GM18498 (cell line): ENCODE results near the gene TSPAN5.

Experiments
- ATAC-seq: cut with Tn5 transposase; IDR thresholded peaks from one replicate; pipeline ENCODE4 v1.9.1; 2021; ENCODE audit warnings: mild to moderate bottlenecking, moderate library complexity; ENCODE audit not compliant: unreplicated experiment

The TSPAN5 gene

DNA sequence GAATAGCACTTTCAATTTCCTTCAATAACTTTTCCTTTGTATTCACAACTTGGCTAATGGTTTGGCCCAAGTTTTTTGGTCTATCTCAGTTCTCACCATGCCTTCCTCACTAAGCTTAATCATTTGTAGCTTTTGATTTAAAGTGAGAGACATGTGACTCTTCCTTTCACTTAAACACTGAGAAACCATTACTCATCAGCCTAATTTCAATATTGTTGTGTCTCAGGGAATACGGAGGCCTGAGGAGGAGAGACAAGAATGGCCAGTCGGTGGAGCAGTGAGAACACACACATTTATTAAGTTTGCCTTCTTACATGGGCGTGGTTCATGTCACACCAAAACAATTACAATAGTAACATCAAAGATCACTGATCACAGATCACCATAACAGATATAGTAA, 56.7 kb downstream of the TSPAN5 start:
- ATAC-seq, result peak; percentile 78

DNA sequence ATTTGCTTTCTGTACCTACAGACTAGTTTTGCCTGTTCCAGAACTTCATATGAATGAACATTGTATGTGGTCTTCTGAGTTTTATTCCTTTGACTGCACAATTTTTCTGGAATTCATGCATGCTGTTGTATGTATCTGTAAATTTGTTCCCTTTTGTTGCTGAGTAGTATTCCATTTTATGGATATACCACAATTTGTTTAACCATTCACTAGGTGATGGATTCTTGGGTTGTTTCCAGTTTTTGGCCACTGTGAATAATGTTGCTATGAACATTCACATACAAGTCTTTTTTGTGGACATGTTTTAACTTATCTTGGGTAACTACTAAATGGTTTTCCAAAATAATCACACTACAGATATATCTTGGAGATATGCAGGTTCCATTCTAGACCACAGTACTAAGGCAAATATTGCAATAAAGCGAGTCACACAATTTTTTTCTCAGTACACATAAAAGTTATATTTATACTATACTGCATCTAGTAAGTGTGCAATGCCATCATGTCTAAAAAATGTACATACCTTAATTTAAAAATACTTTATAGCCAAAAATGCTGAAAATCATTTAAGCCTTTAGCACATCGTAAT, 58.7 kb downstream of the TSPAN5 start:
- no peak for ATAC-seq

DNA sequence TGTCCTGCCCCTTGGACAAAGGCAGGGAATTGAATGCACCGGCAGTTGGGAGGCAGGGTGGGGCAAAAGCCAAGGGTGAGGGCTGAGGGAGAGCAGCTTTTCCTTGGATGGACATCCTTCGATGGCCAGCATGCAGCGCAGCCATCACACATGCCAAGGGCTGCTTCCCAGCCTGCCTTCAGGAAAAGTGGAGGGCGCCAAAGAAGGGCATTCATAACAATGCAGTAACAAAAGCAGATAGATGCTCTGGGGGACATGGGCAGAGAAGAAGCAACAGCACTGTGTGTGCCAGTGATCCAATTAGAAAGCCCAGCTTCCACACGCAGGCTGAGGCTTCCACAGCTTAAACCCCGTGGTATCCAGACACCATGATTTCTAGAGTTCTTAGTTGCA, 71.5 kb downstream of the TSPAN5 start:
- no peak for ATAC-seq

DNA sequence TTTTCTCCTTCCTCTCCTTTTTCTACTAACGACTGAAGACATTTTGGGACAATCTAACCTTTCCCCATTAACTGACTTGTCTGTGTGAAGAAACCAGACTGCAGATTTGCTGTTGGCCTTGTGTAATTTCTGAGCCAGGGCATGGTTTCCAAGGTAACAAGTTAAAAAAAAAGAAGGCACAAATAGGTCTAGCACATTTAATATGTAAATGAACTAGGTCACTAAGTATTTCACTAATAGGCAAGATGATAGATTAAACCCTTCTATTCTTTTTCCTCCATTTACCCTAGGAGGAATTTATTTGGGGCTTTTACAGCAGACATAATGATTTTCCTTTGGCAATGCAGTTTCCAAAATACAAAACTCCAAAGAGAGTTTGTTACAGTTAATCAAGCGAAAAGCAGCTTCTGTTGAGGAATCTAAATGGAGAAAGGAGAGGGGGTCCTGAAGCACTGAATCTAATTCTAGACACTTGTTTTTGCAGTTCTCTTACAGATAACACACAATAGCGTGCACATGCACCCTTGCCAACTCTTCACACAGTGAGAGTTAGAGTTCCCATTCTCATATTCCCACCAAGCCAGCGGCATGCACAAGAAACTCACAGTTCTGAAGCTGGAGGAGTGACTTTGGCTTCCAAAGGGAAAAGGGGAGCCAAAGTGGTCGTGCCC, 72.0 kb downstream of the TSPAN5 start:
- ATAC-seq, result no peak

DNA sequence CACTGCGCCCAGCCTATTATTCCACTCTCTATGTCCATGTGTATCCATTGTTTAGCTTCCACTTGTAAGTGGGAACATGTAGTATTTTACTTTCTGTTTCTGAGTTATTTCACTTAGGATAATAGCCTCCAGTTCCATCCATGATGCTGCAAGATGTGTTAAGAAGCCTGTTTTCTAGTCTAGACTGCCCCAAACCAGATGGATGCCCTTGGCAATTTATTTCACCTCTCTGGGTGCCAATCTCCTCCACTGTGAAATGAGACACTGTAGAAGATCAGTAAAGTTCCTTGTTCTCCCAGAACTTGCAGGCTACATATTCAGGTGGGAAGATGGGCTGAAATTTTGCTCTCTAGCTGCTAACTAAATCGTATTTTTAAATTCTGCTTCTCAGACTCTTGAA, 72.8 kb downstream of the TSPAN5 start:
- no peak for ATAC-seq

DNA sequence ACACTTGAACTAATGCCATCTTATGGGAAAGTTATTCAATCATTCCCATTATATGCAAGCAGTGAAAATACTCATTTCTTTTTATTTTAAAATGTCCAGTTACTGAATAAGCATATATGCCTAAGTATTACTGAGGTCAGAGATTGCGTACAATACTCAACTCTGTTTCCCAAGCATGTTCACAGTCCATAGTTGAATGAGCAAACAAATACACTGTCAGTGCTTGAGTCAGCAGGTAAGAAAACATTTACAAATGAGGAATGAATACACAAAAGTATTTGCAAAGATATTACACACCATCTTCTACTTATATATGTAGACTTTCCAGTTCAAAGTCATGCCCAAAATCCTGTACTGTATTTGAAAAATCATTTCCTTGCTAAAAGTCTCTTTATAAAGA, 74.1 kb downstream of the TSPAN5 start:
- no peak for ATAC-seq

DNA sequence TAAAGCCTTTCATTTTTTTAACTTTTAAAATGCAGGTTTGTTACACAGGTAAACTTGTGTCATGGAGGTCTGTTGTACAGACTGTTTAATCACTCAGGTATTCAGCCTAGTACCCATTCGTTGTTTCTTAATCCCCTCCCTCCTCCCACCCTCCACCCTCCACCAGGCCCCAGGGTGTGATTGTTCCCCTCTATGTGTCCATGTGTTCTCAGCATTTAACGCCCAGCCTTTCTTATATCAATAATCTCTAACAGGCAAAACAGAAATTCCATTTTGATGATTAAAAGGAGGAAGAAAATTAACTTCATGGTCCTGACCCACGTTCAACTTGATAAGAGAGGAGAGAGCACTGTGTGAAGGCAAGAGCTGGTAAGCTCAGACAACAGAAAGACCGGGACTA, 75.1 kb downstream of the TSPAN5 start:
- ATAC-seq, result no peak

DNA sequence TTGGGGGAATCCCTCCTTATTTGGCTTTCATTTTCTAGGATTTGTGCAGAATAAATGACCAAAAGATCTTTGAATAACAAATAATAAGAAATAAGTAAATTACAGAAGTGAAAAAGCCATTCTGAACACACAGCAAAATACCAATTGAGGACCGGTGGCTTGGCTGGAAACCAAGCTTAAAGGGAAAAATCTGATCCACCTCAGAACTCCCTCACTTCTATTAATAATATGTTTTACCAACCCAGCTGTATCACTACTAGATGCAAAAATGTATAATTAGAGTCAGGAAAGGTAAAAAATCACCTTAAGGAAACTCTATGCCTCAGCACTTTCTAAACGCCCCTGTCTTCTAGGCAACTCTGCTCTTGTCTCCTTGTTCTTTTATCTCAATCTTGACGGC, 77.3 kb downstream of the TSPAN5 start:
- ATAC-seq, result no peak

DNA sequence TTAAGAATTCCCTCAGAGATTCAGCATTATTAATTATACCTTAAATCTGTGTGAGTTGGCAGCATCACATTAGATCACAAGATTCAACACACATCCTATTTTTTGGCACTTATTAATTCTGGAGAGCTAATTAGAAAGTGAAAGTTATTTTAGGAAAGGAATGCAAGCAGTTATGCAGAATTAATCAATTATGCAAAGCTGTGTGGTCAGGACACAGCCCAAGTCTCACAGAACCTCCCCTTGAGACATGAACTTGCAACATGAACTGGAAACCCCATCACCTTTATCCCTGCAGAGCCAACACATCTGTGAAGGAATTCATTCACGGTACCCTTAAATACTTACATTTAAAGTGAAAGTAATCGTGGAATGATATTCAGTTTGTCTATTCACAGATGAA, 80.5 kb downstream of the TSPAN5 start:
- no peak for ATAC-seq

DNA sequence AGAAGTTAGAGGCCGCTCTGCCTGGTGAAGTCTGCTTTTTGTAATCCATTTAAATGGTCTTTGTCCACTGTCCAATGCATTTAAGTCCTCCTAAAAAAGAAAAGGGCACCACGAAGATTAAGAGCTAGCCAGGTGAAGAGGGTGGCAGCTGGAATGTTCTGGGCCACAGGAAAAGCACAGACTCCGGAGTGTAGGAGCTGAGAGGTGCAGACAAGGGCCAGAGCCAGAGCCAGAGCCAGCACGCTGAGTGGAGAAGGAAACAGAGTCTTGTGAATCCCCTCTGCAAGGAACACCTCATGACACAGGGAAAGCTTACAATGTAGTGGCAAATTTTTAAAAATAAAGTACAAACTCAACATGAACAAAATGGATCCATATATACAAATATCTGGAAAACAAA, 83.6 kb downstream of the TSPAN5 start:
- ATAC-seq, result no peak

DNA sequence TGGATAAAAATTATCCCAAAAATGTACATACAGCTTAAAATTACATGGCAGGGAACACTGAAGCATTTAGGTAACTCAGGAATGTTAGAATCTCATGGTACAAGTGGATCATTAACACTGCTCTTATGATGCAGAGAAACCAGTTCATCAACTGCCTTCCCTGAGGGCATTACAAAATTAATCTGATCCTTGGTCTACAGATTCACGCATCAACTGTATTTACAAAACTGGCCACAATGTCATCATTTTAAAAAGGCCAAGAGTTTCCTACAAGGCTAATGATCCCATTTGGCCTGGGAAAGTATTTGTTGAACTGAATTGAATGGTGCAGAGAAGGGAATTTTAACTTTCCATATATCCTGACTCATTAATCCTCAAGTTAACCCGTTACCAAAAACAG, 84.6 kb downstream of the TSPAN5 start:
- ATAC-seq, result no peak

DNA sequence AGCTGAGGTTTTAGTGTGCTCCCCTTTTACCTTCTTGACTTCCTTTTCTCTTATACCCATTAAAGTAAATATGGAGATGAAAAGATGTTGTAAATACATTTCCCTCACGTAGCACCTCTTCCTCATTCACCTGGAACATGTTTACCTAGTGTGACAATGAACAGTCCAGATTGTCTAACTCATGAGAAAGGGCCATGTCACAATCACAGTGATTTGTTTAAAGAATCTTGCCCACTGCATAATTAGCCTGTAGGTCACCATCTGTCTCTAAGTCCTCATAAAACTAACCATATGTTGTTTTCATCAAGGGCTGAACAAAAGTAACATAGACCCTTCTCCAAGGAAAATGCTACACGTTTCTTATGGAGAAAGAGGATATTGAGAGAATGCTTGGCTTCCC, 85.7 kb downstream of the TSPAN5 start:
- ATAC-seq, result no peak

DNA sequence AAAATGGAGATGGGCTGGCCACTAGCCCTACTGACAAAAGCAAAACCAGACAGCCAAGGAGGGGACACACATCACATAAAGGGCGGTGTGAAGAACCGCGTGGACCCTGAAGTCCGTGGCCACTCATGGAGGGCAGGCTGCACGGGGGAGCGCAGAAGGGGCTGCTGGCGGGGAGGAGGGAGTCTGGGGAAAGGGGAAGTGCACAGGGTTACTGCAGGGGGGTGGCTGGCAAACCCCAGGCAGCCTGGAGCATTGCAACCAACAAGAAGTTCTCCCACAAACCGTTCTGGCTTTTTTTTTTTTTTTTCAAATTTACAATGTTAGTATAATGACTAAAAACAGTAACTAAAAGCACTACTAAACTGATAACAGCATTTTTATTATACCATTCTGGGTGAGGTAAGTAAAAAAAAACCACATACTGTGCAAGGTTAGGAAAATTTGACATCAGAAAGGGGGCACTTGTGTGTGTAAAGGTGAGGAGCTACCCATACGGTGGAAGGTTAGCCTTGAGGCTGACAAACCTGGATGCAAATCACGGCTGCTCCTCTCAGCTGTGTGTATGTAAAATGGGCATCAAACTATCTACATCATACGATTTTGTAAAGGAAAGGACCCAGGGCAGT, 87.1 kb downstream of the TSPAN5 start:
- no peak for ATAC-seq

DNA sequence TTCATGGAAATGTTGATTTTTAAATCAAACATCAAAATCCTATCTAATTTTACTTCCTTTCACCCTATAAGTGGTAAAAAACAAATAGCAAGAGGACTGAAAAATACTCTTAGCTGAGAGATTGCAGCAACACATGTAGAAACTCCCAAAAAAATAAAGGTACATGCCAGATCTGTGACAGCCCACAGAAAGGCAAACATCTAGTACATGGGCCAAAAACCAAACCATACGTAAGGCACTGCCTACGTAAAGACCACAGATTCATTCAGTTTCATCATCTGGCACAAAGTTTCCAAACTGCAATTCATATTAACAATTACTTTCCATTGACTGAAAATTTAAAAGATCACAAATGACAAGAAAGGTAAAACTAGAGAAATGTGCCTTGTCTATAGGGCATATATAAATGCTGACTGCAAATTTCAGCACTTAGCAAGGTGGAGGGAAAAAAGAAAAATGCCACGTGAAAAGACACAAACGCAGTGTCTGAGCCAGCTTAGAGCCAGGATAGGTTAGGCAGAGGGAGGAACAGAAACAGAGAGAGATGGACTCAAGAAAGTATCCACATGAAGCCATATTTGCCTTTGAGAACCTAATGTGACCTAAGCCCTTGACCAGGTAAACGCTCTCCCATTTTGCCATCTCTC, 88.1 kb downstream of the TSPAN5 start:
- ATAC-seq, result no peak

DNA sequence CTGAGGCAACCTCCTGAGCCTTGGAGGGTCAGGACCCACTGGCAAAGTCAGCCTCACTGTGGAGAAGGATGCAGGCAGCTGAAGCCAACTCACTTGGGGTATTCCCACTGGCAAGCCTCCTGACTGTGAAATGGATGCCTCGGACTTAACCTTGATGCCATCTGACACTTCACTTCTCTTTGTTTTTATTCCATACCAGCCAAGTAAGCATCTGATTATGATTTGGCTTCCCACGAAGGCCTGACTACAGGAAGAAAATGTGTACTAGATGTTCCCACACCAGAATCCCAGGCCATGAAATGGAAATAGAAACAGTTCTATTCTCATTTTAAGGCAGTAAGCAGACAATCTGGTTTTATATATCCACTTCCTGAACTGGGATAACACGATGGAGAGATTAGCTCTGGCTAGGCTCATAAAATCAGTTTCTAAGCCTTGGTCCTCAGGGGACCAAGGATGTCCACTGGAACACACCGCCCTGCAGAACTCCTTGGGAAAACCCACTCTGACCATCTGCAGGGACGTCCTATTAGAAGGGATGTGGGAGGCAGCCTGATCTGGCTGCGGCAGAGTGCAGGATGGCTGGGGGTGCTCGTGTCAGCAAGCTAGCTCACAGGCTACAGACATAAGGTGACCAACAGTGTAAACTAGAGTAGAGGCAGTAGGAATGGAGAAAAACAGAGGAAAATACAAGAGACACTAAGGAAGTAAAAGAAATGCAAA, 89.3 kb downstream of the TSPAN5 start:
- ATAC-seq, result no peak

DNA sequence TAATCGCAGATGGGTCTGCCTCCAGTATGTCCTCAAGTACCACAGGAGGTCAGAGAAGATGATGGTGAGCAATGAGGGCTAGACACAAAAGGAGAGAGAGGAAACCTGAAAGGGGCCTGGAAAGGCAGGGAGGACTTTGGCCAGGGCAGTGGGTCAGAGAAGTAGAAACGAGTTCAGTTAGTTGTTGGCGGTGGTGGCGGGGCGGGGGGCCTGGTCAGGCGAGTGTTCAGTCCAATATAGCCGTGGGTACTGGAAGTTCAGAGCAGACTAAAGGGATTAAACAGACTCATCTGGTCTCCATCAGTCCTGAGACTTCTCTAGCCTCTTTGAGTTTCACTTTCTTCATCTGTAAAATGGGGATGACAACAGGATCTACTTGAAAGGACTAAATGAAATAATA, 90.8 kb downstream of the TSPAN5 start:
- ATAC-seq, result no peak

DNA sequence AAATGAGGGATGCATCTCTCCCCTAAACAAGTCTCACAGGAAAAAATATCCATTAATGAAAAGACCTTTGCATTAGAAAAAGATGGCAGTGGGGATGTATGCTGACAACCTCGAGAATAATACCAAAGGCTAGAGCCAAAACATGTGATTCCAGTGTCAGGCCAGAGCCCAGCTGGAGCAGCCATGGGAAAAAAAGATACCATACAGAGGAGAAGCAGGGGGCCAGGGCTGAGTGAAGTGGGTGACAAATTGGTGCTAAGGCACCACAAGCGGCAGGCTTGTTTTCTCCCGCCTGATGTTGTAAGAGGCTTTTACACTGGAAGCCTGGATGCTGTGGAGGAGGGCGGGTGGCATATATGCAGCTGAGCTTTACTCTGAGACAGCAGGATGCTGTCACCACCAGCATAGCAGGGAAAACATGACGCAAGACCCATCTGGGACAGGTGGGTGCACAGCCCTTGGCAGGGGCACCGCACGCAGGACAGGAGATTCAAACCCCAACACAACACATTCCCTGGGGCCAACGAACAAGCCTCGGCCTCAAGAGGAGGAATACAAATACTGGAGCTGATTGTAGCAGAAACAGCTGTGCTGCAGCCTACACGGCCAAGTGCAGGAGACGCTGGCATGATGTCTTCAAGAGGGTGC, 91.9 kb downstream of the TSPAN5 start:
- ATAC-seq, result no peak

DNA sequence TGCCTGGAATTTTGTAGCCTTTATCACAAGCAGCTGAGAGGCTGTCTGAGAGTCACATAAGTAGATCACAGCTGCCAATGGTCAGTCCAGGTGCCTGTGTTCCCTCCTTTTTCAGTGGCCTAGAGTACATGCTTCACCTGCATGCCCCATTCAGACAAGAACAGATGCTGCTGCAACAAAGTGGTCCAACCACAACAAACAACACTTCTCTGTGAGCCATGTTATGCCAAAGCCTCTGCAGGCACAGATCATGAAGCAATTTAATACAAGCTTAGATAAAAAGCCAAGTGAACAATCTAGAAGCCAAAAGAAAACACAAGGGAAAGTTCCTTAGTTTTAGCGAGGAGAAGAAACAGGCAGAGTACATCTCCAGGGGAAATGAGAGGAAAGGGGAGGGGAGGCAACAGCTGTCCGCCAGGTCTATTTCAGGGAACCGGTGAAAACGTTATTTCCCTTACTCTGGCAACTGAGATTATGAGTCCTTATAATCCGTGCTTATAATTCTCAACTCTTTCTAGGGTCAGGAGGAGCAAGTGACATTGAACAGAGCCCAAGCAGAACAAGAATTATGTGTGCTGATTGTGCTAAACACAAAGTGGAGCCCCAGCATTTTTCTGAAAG, 92.6 kb downstream of the TSPAN5 start:
- no peak for ATAC-seq

DNA sequence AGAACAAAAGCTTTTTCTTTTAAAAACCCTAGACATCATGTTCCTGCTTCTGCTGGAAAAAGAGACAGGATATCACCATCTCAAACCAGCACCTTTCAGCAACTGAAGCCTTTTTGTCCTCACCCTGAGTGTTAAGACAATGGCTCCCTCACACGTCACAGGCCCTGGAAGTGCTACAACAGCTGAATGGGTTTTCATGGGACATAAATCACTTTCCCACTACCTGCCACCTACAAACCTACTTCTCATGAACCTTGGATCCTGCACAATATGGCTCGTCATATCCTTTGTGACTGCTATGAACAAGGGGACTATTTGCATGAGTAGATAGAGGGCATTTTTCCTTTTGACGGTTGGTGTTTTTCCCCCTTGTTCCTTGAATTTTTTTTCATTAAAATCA, 93.6 kb downstream of the TSPAN5 start:
- no peak for ATAC-seq

DNA sequence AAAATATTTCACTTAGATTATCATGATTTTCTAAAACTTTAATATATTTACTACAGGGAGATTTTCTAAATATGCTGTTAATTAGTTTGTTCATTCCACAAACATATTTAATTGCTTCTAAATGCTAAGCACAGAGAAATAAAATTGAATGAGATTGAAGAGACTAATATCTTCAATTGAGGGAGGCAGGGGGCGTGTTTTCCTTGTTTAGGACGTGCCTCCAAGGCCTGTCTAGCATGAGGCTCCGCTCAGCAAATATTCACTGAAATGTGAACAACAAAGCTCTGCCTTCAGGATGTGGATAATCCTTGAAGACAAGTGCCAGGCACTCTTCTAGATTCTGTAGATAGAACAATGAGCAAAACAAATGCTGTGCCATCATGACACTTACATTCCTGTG, 98.1 kb downstream of the TSPAN5 start:
- no peak for ATAC-seq
